Mucosa of descending colon (tissue), 3 donors: ENCODE data around the gene SLC29A3. TPM values are rescaled to one million over a fixed set of nuclear protein-coding genes. Genes with fewer than 3 reads are reported as not detected.

Source experiments
- ATAC-seq: fragments of 200-7000 bp; cut with Tn5 transposase; one replicate; pipeline ENCODE4 v1.9.1; 2020; ENCODE audit warnings: mild to moderate bottlenecking, moderate library complexity
- DNase-seq, 3 donors: peaks; one replicate each; pipeline ENCODE4 v3.0.0-alpha.2; 2020
- H3K36me3 ChIP-seq: fragments of 200-600 bp; one replicate; pipeline ENCODE4 v1.8.0; 2021; ENCODE audit warnings: low read depth, mild to moderate bottlenecking
- H3K4me1 ChIP-seq: fragments of 200-600 bp; one replicate; pipeline ENCODE4 v1.8.0; 2021; ENCODE audit warnings: low read depth, mild to moderate bottlenecking
- H3K4me3 ChIP-seq: fragments of 200-600 bp; one replicate; pipeline ENCODE4 v1.8.0; 2021; ENCODE audit warnings: mild to moderate bottlenecking
- H3K9me3 ChIP-seq: fragments of 200-600 bp; one replicate; pipeline ENCODE4 v1.8.0; 2021; ENCODE audit warnings: mild to moderate bottlenecking
- intact Hi-C, 2 donors: fragments of 100-400 bp; cut with DNase I in 1 of 2; cut with micrococcal nuclease in 1 of 2; formaldehyde crosslinking; loops; one replicate each; pipeline versions ENCODE4 v1.11.0 to v1.11.1; 2022; cut with DNase I, micrococcal nuclease
- total RNA-seq, 3 donors: library from RNA; stranded (reverse); fragmentation: NEBNext Ultra II Directional in 2 of 3; extraction: Animal tissue kit (Norgen Biotek cat#: 25700) in 2 of 3; gene quantifications; one replicate each; pipeline versions ENCODE4 v1.2.1 to v1.2.4, GENCODE V29; 2021 to 2023
- TF ChIP-seq, protein P1 (sequence below): fragments of 200-600 bp; IDR thresholded peaks from one replicate; pipeline ENCODE4 v1.8.0; 2022; ENCODE audit warnings: antibody characterized with exemption, mild to moderate bottlenecking
- donor health status: DM: no; HTN: no; CAD: no; lungs with moderate emphysema.
- donor health status: DM: no; HTN: no; CAD: no.
- donor health status: DM: no; HTN: yes; CAD: no.

Gene SLC29A3
- total RNA-seq, 3 donors from 2014 or later, result 6.0 to 6.4 (median 6.3) TPM

DNA sequence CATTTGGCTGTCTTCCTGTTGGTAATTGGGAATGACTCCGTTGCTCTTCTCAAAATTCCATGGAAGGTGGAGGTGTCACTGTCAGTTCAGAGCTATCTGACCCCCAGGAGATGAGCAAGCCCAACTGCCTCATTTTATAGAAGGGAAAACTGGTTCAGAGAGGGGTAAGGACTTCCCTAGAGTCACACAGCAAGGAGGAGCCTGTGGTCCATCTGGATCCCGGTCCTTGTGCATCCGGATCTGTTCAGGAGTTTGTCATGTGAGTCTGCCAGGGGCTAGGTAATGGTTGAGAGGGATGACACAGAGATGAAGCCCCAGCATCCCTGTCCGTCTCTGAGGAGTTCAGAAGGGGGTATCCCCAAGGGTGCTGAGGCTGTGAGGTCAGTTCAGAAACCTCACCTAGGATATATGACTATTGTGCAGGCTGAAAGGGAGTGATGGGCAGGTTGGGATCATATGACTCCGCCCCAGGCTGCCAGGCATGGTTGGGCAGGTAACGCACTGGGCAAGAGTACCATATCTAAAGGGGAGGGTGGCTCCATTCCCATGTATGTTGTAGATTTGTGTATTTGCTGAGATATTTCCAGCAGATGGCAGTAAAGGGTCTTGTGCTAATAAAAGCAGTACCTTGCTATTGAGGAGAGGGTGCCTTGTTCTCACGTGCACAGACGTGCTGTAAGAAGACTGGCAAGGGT is 16.0 kb upstream of the SLC29A3 start:
- no peaks in the 10 kb centered on the region for H3K9me3 ChIP-seq
- ATAC-seq, result peak; percentile 48
- intact Hi-C loops, result no loop called here

DNA sequence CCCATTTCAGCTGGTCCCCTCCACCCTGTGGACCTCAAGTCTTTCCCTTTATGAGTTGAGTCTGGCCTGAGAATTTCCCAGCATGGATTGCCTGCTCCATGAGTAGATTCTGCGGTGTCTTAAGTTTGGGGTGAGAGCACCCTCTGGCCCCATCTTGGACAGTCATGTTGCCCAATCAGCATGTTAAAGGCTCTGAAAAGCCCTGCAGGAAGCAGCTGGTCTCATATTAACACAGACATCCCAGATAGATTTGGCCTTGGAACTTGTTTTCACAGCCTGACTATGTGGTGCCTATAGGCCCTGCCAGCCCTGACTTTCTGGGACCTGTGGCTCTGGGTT is 15.5 kb upstream of the SLC29A3 start:
- Histone ChIP-seq H3K36me3 (no peaks in the 10 kb centered on the region), H3K4me1 (no peaks in the 10 kb centered on the region), H3K9me3 (no peaks in the 10 kb centered on the region), H3K4me3 (no peak overlapping the region)
- TF ChIP-seq, protein P1, sequence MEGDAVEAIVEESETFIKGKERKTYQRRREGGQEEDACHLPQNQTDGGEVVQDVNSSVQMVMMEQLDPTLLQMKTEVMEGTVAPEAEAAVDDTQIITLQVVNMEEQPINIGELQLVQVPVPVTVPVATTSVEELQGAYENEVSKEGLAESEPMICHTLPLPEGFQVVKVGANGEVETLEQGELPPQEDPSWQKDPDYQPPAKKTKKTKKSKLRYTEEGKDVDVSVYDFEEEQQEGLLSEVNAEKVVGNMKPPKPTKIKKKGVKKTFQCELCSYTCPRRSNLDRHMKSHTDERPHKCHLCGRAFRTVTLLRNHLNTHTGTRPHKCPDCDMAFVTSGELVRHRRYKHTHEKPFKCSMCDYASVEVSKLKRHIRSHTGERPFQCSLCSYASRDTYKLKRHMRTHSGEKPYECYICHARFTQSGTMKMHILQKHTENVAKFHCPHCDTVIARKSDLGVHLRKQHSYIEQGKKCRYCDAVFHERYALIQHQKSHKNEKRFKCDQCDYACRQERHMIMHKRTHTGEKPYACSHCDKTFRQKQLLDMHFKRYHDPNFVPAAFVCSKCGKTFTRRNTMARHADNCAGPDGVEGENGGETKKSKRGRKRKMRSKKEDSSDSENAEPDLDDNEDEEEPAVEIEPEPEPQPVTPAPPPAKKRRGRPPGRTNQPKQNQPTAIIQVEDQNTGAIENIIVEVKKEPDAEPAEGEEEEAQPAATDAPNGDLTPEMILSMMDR, result no peak
- no peak for ATAC-seq
- DNase-seq, result no peak
- intact Hi-C loops, result no loop called here

More for the DNA sequence above, 16.0 kb upstream of the SLC29A3 start:
- no peak for DNase-seq
- H3K4me1 ChIP-seq, result no peaks in the 10 kb centered on the region
- H3K36me3 ChIP-seq, result no peaks in the 10 kb centered on the region
- TF ChIP-seq, protein P1, result no peak
- no peak overlapping the region for H3K4me3 ChIP-seq

DNA sequence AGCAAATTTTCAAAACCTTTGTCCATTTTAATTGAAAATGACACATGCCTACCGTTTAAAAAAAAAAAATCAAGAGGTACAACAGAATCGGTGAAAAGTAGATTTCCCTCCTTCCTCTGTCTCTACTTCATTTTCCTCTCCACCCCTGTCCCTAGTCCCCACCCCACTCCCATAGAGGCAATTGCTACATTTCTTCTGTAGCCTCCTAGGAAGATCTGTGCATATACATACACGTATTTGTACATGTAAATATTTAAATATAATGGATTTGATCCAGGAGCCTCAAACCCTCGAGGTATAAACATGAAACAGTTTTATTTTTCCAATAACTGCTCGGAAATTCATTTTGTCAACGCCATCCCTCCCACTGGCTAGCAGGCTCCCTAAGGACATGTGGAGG is 14.1 kb upstream of the SLC29A3 start:
- TF ChIP-seq, protein P1, result no peak
- DNase-seq (no peak), ATAC-seq (no peak)
- no peaks in the 10 kb centered on the region for H3K9me3 ChIP-seq
- intact Hi-C loops, result no loop called here
- H3K4me1 ChIP-seq, result no peaks in the 10 kb centered on the region
- H3K36me3 ChIP-seq, result no peaks in the 10 kb centered on the region
- no peak overlapping the region for H3K4me3 ChIP-seq

DNA sequence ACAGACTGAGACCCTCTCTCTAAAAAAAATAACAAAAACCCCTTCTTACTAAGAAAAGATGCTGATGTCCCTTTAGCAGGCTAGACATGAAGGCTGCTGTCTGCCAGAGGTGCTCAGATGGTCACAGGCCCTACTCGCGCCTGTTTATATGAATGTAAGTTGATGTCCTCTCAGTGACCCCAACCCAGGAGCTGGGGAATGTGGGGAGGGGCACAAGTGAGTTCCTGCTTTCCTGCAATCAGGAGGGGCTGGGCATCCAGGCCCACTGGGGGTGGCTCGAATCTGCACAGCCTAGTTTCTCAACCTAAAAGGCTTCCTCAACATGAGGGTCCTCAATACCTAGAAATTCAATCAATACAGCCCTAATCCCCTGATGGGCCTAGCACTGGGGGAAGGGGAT is 12.1 kb upstream of the SLC29A3 start:
- no peak for DNase-seq
- no peak for ATAC-seq
- intact Hi-C loops, result no loop called here

DNA sequence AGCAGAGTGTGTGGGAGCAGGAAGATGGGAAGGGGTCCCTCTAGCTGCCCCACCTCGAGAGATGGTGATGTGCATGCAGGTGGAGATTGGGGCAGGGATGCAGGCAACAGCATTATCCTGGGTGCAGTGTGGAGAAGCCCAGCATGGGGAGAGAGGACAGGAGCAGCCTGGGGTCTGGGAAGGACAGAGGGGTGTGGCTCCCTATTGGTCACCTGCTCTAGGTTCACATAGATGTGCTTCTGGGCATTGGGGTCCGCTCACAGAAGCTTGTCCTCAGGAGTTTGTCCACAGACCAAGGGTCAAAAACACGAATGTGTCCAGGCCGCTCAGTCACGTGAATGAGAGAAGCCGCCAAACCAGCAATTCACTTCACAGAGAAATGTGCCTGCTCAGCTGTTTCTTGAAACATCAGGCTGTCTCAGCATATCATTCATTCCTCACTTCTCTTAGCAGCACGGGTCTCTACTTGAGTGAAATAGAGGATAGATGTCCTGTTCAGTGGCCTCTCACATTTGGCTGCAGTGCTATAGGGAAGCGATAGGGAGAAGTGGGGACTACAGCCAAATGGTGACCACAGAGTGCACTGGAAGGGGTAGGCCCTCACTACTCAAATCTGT is 11.5 kb upstream of the SLC29A3 start:
- H3K4me1 ChIP-seq, result no peaks in the 10 kb centered on the region
- TF ChIP-seq, protein P1, result no peak
- peak in 2 of 3 donors; percentile 11 to 34 for DNase-seq
- intact Hi-C loops, result no loop called here
- no peaks in the 10 kb centered on the region for H3K9me3 ChIP-seq
- no peak overlapping the region for H3K4me3 ChIP-seq
- H3K36me3 ChIP-seq, result no peaks in the 10 kb centered on the region
- ATAC-seq, result peak; percentile 37

More for the DNA sequence above, 12.1 kb upstream of the SLC29A3 start:
- no peaks in the 10 kb centered on the region for H3K4me1 ChIP-seq
- no peaks in the 10 kb centered on the region for H3K9me3 ChIP-seq
- no peaks in the 10 kb centered on the region for H3K36me3 ChIP-seq
- H3K4me3 ChIP-seq, result no peak overlapping the region
- TF ChIP-seq, protein P1, result no peak
